ENCODE results near the gene ST3GAL3.

DNA sequence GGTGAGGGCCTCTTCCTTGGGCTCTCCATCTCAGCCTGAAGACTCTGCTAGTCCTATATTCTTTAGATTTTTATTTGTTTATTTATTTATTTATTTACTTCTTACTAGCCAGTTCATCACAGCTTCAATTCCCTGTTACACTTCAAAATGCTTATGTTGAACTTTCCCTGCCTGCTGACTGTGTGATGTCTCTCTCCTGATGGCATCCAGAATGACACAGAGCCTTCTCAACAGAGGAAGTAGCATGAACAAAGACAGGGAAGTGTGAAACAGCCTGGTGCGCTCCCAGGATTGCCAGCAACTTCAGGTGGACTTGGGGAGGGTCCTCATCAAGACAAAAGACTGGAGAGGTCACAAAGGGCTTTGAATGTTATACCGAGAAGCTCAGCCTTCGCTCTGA, 235.1 kb downstream of the ST3GAL3 start:
- TF ChIP-seq, protein P1, sequence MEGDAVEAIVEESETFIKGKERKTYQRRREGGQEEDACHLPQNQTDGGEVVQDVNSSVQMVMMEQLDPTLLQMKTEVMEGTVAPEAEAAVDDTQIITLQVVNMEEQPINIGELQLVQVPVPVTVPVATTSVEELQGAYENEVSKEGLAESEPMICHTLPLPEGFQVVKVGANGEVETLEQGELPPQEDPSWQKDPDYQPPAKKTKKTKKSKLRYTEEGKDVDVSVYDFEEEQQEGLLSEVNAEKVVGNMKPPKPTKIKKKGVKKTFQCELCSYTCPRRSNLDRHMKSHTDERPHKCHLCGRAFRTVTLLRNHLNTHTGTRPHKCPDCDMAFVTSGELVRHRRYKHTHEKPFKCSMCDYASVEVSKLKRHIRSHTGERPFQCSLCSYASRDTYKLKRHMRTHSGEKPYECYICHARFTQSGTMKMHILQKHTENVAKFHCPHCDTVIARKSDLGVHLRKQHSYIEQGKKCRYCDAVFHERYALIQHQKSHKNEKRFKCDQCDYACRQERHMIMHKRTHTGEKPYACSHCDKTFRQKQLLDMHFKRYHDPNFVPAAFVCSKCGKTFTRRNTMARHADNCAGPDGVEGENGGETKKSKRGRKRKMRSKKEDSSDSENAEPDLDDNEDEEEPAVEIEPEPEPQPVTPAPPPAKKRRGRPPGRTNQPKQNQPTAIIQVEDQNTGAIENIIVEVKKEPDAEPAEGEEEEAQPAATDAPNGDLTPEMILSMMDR (IDR thresholded peaks at IDR 0.05): no peak
- no peak for TF ChIP-seq EP300 (IDR thresholded peaks at IDR 0.05)
- TF ChIP-seq POLR2A (IDR thresholded peaks at IDR 0.05): no peak
- no peak for TF ChIP-seq POLR2AphosphoS5 (IDR thresholded peaks at IDR 0.05)
